Muscle of leg (tissue), 11 donors: Measurements from ENCODE around the gene NBEAL2. TPM values are rescaled to one million over a fixed set of nuclear protein-coding genes. Genes with fewer than 3 reads are reported as not detected.
"Not testable (repeated sequence)": the region's sequence is repeated elsewhere in the genome, so short reads cannot be mapped to it uniquely, and the experiment has no call there.

Source experiments
- DNase-seq: peaks from one replicate; pipeline ENCODE4 v3.0.0; 2013
- H3K27ac ChIP-seq: one replicate; pipeline ENCODE4 v1.5.1; 2013; ENCODE audit warnings: mild to moderate bottlenecking, low read length, control low read depth
- H3K27me3 ChIP-seq: one replicate; pipeline ENCODE4 v1.6.1; 2013; ENCODE audit warnings: low read length; ENCODE audit not compliant: control insufficient read depth, insufficient read depth
- H3K36me3 ChIP-seq: one replicate; pipeline ENCODE4 v1.6.1; 2013; ENCODE audit warnings: low read length; ENCODE audit not compliant: control insufficient read depth, insufficient read depth
- H3K4me1 ChIP-seq: one replicate; pipeline ENCODE4 v1.6.1; 2013; ENCODE audit warnings: low read length; ENCODE audit not compliant: control insufficient read depth, insufficient read depth
- H3K4me3 ChIP-seq: one replicate; pipeline ENCODE4 v1.5.1; 2013; ENCODE audit warnings: low read length, control low read depth
- H3K9me3 ChIP-seq: replicated peaks from 2 replicates; pipeline ENCODE4 v1.6.1; 2013; ENCODE audit warnings: low read depth, low read length; ENCODE audit not compliant: control insufficient read depth
- WGBS: methylation state at CpG from one replicate; pipeline ENCODE4 v1.1.5; 2013; ENCODE audit warnings: missing lambda C conversion rate; ENCODE audit not compliant: insufficient coverage; 5-methylcytosine and 5-hydroxymethylcytosine counted together
- polyA plus RNA-seq, 8 donors: library from polyadenylated mRNA; unstranded; fragments of 120-200 nt; gene quantifications; one replicate each; pipeline versions ENCODE4 v1.2.1 to v1.2.3, GENCODE V29; 2013; ENCODE audit warnings: inconsistent platforms in 1 of 8, low replicate concordance in 1 of 8; ENCODE audit not compliant: insufficient read length in 8 of 8, insufficient read depth in 1 of 8
- total RNA-seq: library from RNA; stranded (reverse); fragments of 120-200 nt; gene quantifications from one replicate; pipeline ENCODE4 v1.2.4, GENCODE V29; 2013

Gene NBEAL2
- total and polyA plus RNA-seq, 9 donors, result 8.1 to 20.0 (median 12.8) TPM

DNA sequence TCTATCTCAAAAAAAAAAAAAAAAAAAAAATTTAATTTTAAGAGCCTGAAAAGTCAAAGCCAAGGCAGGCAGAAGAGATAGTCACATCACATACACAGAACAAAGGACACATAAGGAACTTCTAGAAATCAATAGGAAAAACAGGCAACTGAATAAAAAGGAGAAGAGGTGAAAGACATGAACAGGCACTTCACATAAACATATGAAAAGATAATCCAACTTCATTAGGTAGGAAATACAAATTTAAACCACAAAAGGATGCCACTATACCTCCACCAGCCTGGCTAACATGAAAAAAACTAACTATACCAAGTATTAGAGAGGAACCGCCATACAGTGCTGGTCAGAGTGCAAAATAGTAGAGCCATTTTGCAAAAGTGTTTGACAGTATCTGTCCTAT, 17.0 kb upstream of the NBEAL2 start:
- H3K27ac ChIP-seq, result no peak overlapping the region
- H3K27me3 ChIP-seq, result no peaks in the 10 kb centered on the region
- no CpG with 5 or more reads among the region's 1 CpG for WGBS
- H3K4me3 ChIP-seq, result no peak overlapping the region
- peaks cover 16% of the 10 kb centered on the region for H3K36me3 ChIP-seq
- H3K9me3 ChIP-seq, result no peaks in the 10 kb centered on the region
- H3K4me1 ChIP-seq, result peaks cover 31% of the 10 kb centered on the region
- no peak for DNase-seq

DNA sequence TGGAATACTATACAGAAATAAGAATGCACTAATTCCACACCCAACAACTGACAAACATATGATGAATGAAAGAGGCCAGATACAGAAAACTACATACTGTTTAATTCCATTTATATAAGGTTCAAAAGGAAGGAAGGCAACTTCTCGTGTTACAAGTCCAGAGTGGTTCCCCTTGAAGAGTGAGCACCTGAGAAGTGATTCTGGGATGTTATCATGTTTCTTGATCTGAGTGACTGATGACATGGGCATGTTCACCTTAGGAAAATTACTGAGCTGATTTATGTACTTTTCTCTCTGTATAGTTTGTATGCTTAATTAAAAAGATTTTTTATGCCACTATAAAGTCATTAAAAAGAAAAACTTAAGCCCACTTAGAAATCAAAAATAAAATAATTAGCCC, 16.5 kb upstream of the NBEAL2 start:
- Histone ChIP-seq H3K36me3 (peaks cover 16% of the 10 kb centered on the region), H3K4me3 (no peak overlapping the region), H3K9me3 (no peaks in the 10 kb centered on the region), H3K27ac (no peak overlapping the region), H3K4me1 (peaks cover 31% of the 10 kb centered on the region), H3K27me3 (no peaks in the 10 kb centered on the region)
- DNase-seq, result no peak
- no CpG with 5 or more reads among the region's 1 CpG for WGBS

DNA sequence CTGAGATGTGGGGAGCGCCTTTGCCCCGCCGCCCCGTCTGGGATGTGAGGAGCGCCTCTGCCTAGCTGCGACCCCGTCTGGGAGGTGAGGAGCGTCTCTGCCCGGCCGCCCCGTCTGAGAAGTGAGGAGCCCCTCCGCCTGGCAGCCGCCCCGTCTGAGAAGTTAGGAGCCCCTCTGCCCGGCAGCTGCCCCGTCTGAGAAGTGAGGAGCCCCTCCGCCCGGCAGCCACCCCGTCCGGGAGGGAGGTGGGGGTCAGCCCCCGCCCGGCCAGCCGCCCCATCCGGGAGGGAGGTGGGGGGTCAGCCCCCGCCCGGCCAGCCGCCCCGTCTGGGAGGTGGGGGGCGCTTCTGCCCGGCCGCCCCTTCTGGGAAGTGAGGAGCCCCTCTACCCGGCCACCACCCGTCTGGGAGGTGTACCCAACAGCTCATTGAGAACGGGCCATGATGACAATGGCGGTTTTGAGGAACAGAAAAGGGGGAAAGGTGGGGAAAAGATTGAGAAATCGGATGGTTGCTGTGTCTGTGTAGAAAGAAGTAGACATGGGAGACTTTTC, 15.4 kb upstream of the NBEAL2 start:
- H3K27ac ChIP-seq, result not testable (repeated sequence)
- H3K4me1 ChIP-seq, result peaks cover 26% of the 10 kb centered on the region

GRCh38 chr3:46965151-46965550, 14.3 kb upstream of the NBEAL2 start:
- peaks cover 26% of the 10 kb centered on the region for H3K36me3 ChIP-seq
- no peaks in the 10 kb centered on the region for H3K9me3 ChIP-seq
- H3K27me3 ChIP-seq, result no peaks in the 10 kb centered on the region
- peaks cover 15% of the 10 kb centered on the region for H3K4me1 ChIP-seq
- no peak overlapping the region for H3K27ac ChIP-seq
- 75% methylated on average over 6 of the region's 6 CpGs for WGBS
- H3K4me3 ChIP-seq, result no peak overlapping the region
- DNase-seq, result peak; percentile 37

More for the DNA sequence above, 15.4 kb upstream of the NBEAL2 start:
- H3K27me3 ChIP-seq, DNase-seq, H3K4me3 ChIP-seq, H3K9me3 ChIP-seq: not testable (repeated sequence)
- peaks cover 20% of the 10 kb centered on the region for H3K36me3 ChIP-seq
- WGBS, result 92% methylated on average over 21 of the region's 36 CpGs

GRCh38 chr3:46966811-46967210, 12.7 kb upstream of the NBEAL2 start:
- H3K4me1 ChIP-seq, result peaks cover 11% of the 10 kb centered on the region
- no peak overlapping the region for H3K27ac ChIP-seq
- no peaks in the 10 kb centered on the region for H3K9me3 ChIP-seq
- no peak overlapping the region for H3K4me3 ChIP-seq
- H3K36me3 ChIP-seq, result peaks cover 31% of the 10 kb centered on the region
- no peak for DNase-seq
- 71% methylated on average over 5 of the region's 5 CpGs for WGBS
- H3K27me3 ChIP-seq, result no peaks in the 10 kb centered on the region

GRCh38 chr3:46968783-46969428, 10.6 kb upstream of the NBEAL2 start:
- no peak overlapping the region for H3K27ac ChIP-seq
- H3K4me3 ChIP-seq, result no peak overlapping the region
- no peak for DNase-seq
- no peaks in the 10 kb centered on the region for H3K9me3 ChIP-seq
- peaks cover 12% of the 10 kb centered on the region for H3K4me1 ChIP-seq
- WGBS, result 61% methylated on average over 3 of the region's 9 CpGs
- no peaks in the 10 kb centered on the region for H3K27me3 ChIP-seq
- H3K36me3 ChIP-seq, result peaks cover 26% of the 10 kb centered on the region

DNA sequence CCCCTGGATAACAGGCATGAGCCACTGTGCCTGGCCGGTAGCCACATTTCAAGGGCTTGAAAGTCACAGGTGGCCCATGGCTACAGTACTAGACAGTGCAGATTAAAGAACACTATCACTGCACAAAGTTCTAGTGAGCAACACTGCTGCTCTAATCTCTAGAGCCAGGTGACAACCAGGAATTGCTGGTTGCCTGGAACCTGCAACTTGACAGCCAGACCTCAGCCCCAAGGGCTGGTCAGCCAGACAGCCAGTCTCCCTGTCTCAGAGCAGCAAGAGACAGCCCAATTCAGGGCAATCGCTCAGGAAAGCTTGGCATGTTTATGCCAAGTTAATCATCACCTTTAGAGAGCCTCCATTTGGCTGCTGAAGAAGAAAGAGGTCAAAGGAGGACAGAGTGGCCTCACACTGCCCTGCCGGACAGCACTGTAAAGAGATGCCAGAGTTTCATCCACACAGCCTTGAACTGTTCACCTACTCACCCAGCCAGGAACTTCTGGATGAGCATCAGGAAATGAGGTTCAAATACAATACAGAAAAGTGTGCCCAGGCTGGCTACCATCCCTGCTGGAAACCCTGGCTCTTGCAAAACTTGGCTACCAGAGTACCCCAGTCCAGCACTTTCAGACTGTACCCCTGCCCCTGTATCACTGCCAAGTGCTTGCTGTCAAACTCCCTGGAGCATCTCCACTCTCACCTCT, 8.9 kb upstream of the NBEAL2 start:
- Histone ChIP-seq H3K9me3 (no peaks in the 10 kb centered on the region), H3K27ac (no peak overlapping the region), H3K36me3 (peaks cover 27% of the 10 kb centered on the region), H3K4me1 (peaks cover 15% of the 10 kb centered on the region), H3K27me3 (no peaks in the 10 kb centered on the region), H3K4me3 (no peak overlapping the region)
- no peak for DNase-seq
- WGBS, result 75% methylated on average over 1 of the region's 3 CpGs

GRCh38 chr3:46971151-46971550, 8.3 kb upstream of the NBEAL2 start:
- peaks cover 22% of the 10 kb centered on the region for H3K36me3 ChIP-seq
- H3K27ac ChIP-seq, result no peak overlapping the region
- DNase-seq, result no peak
- no peaks in the 10 kb centered on the region for H3K9me3 ChIP-seq
- no peaks in the 10 kb centered on the region for H3K27me3 ChIP-seq
- H3K4me3 ChIP-seq, result no peak overlapping the region
- peaks cover 17% of the 10 kb centered on the region for H3K4me1 ChIP-seq
- WGBS, result 58% methylated on average over 4 of the region's 6 CpGs

- Histone ChIP-seq H3K36me3 (peaks cover 22% of the 10 kb centered on the region), H3K4me1 (peaks cover 17% of the 10 kb centered on the region), H3K27ac (no peak overlapping the region), H3K4me3 (no peak overlapping the region), H3K27me3 (no peaks in the 10 kb centered on the region), H3K9me3 (no peaks in the 10 kb centered on the region)
- DNase-seq, result no peak
- WGBS, result no CpG with 5 or more reads among the region's 1 CpG
Measured at GRCh38 chr3:46971742-46972141, 7.7 kb upstream of the NBEAL2 start.

GRCh38 chr3:46972396-46972795, 7.1 kb upstream of the NBEAL2 start:
- Histone ChIP-seq H3K4me3 (no peak overlapping the region), H3K36me3 (peaks cover 22% of the 10 kb centered on the region), H3K27me3 (no peaks in the 10 kb centered on the region), H3K4me1 (peaks cover 21% of the 10 kb centered on the region), H3K27ac (no peak overlapping the region), H3K9me3 (no peaks in the 10 kb centered on the region)
- no CpG with 5 or more reads among the region's 2 CpGs for WGBS
- no peak for DNase-seq
